Measurements from ENCODE around the gene EHF. TPM values are rescaled to one million over a fixed set of nuclear protein-coding genes. Genes with fewer than 3 reads are reported as not detected.
"Not testable (repeated sequence)": the region's sequence is repeated elsewhere in the genome, so short reads cannot be mapped to it uniquely, and the experiment has no call there.

Gene EHF
- total RNA-seq, 1 donor from 2014 or later: 1.1 TPM

DNA sequence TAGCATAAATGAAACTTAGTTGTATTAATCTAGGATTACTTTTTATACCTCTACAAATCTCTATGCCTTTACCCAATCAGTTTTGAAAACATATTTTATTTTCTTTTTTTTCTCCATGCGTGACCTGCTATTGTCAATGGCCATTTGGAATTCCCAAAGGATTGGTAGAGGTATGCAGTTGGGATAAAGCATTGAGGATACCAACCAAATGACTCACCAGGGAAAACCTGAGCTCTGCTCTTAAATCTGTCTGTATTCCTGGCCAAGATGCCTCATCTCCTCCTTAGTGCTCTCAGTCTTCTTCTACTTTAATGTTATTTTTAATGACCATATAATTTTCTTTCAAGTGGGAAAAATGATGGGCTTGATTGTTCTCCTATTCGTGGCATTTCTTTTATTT is 61.9 kb downstream of the EHF start:
- H3K36me3 Mint-ChIP-seq (ENCODE audit: low read depth): no peaks in the 10 kb centered on the region
- intact Hi-C loops (cut with micrococcal nuclease): no loop called here
- H3K27me3 Mint-ChIP-seq: no peaks in the 10 kb centered on the region
- no peaks in the 10 kb centered on the region for H3K9me3 Mint-ChIP-seq
- ChIA-PET POLR2A (no interaction called here), CTCF (no interaction called here)
- DNase-seq: no peak
- peaks cover 6% of the 10 kb centered on the region for H3K4me1 Mint-ChIP-seq
- no peak for ATAC-seq (ENCODE audit: low read depth)
- no peak overlapping the region for H3K27ac Mint-ChIP-seq
- no peak overlapping the region for H3K4me3 Mint-ChIP-seq
- TF ChIP-seq, protein P1, sequence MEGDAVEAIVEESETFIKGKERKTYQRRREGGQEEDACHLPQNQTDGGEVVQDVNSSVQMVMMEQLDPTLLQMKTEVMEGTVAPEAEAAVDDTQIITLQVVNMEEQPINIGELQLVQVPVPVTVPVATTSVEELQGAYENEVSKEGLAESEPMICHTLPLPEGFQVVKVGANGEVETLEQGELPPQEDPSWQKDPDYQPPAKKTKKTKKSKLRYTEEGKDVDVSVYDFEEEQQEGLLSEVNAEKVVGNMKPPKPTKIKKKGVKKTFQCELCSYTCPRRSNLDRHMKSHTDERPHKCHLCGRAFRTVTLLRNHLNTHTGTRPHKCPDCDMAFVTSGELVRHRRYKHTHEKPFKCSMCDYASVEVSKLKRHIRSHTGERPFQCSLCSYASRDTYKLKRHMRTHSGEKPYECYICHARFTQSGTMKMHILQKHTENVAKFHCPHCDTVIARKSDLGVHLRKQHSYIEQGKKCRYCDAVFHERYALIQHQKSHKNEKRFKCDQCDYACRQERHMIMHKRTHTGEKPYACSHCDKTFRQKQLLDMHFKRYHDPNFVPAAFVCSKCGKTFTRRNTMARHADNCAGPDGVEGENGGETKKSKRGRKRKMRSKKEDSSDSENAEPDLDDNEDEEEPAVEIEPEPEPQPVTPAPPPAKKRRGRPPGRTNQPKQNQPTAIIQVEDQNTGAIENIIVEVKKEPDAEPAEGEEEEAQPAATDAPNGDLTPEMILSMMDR (IDR thresholded peaks at IDR 0.05): no peak

DNA sequence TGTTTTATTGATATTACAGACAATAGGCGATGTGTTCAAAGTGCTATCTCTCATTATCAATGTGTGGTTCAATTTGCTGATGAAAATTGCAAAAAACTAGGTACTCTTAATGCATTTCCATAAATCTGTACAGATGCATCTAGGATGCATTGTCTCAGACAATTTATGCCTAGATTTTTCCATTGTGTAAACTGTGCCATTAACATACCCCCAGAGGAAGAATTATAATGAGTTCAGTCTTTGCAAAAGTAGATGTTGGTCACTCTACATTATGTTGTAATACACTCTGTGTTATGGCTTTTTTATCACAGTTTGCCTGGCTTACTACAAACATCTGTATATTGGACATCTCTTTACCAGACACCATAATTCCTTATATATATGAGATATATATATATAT is 62.5 kb downstream of the EHF start:
- Mint-ChIP-seq H3K27me3 (no peaks in the 10 kb centered on the region), H3K4me3 (no peak overlapping the region), H3K9me3 (no peaks in the 10 kb centered on the region), H3K36me3 (ENCODE audit: low read depth) (no peaks in the 10 kb centered on the region), H3K27ac (no peak overlapping the region), H3K4me1 (peaks cover 6% of the 10 kb centered on the region)
- TF ChIP-seq, protein P1 (IDR thresholded peaks at IDR 0.05): no peak
- ChIA-PET CTCF (no interaction called here), POLR2A (no interaction called here)
- DNase-seq (no peak), ATAC-seq (ENCODE audit: low read depth) (no peak)
- intact Hi-C loops (cut with micrococcal nuclease): no loop called here

DNA sequence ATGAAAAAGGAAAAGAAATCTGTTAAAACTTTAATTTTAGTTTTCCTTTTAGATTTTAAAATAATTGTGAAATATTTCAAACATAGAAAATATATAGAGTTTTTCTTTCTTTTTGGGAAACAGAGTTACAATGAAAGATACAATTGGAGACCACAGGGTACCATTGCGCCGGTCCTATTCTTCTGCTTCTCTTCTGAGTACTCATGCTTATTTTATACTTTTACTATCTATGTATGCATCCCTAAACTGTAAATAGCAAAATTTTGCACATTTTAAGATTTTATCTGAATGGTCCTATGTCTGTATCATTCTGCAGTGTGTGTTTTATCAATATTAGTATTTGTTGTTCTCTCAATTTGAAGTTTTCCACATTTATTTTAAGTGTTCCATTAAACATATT is 65.0 kb downstream of the EHF start:
- intact Hi-C loops (cut with micrococcal nuclease): loop anchor here (2.0 kb wide), 1 partner anchor 33 kb away; no protein-coding TSS in a partner anchor
- POLR2A ChIA-PET: interaction anchor here (0.8 kb wide), 1 partner anchor 46 kb away, joined by 4 read pairs; no protein-coding TSS in a partner anchor
- TF ChIP-seq, protein P1 (IDR thresholded peaks at IDR 0.05): no peak
- H3K27ac Mint-ChIP-seq: no peak overlapping the region
- ATAC-seq (ENCODE audit: low read depth) (no peak), DNase-seq (no peak)
- no peaks in the 10 kb centered on the region for H3K36me3 Mint-ChIP-seq (ENCODE audit: low read depth)
- CTCF ChIA-PET: no interaction called here
- H3K4me1 Mint-ChIP-seq: peaks cover 6% of the 10 kb centered on the region
- no peaks in the 10 kb centered on the region for H3K9me3 Mint-ChIP-seq
- no peaks in the 10 kb centered on the region for H3K27me3 Mint-ChIP-seq
- no peak overlapping the region for H3K4me3 Mint-ChIP-seq

DNA sequence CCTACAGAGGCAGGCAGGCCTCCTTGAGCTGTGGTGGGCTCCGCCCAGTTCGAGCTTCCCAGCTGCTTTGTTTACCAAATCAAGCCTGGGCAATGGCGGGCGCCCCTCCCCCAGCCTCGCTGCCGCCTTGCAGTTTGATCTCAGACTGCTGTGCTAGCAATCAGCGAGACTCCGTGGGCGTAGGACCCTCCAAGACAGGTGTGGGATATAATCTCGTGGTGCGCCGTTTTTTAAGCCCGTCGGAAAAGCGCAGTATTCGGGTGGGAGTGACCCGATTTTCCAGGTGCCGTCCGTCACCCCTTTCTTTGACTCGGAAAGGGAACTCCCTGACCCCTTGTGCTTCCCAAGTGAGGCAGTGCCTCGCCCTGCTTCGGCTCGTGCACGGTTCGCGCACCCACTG is 71.4 kb downstream of the EHF start:
- H3K27ac Mint-ChIP-seq; H3K36me3 Mint-ChIP-seq (ENCODE audit: low read depth); CTCF ChIA-PET: not testable (repeated sequence)

DNA sequence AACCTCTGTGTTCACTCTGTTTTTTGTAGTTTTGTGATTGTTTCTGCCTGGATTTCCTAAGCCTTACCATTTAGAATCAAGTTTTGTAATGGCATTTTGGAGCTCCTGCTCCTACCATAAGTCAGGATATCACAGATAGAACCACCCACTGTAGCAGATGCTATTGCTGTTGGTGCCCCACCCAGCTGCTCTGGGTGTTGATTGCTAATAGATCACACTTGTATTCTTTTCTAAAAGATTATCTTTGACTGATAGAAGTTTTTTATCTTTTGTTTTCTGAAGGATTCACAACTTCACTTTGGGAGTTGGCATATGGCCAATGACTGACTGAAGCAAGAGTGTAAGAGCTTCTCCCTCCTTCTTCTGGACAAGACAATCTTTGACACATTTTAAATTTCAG is 76.0 kb downstream of the EHF start:
- H3K4me1 Mint-ChIP-seq: no peaks in the 10 kb centered on the region
- ChIA-PET CTCF (no interaction called here), POLR2A (no interaction called here)
- intact Hi-C loops (cut with micrococcal nuclease): no loop called here
- peaks cover 2% of the 10 kb centered on the region for H3K9me3 Mint-ChIP-seq
- no peak for ATAC-seq (ENCODE audit: low read depth)
- H3K36me3 Mint-ChIP-seq (ENCODE audit: low read depth): no peaks in the 10 kb centered on the region
- H3K27me3 Mint-ChIP-seq: peaks cover 7% of the 10 kb centered on the region
- TF ChIP-seq, protein P1 (IDR thresholded peaks at IDR 0.05): no peak
- no peak overlapping the region for H3K4me3 Mint-ChIP-seq
- H3K27ac Mint-ChIP-seq: no peak overlapping the region
- no peak for DNase-seq

More for the DNA sequence above, 71.4 kb downstream of the EHF start:
- H3K4me3 Mint-ChIP-seq; ATAC-seq (ENCODE audit: low read depth); H3K27me3 Mint-ChIP-seq; H3K9me3 Mint-ChIP-seq; POLR2A ChIA-PET; H3K4me1 Mint-ChIP-seq; DNase-seq; intact Hi-C loops (cut with micrococcal nuclease): not testable (repeated sequence)

Data from activated B cell treated with CpG ODN at 0.5 μM for 24 hours (primary cell).